Esophagus muscularis mucosa (tissue), 4 donors: Measurements from ENCODE around the gene GOPC. TPM values are rescaled to one million over a fixed set of nuclear protein-coding genes. Genes with fewer than 3 reads are reported as not detected.
"Not testable (repeated sequence)": the region's sequence is repeated elsewhere in the genome, so short reads cannot be mapped to it uniquely, and the experiment has no call there.

ENCODE experiments used
- DNase-seq: peaks from one replicate; pipeline ENCODE4 v3.0.0-alpha.2; 2017; ENCODE audit errors: extremely low spot score
- H3K27ac ChIP-seq, 4 donors: fragments of 200-600 bp; sonication (generic); replicated peaks in 1 of 4; 1 replicate in 3 of 4; 2 replicates in 1 of 4; pipeline ENCODE4 v1.5.1; 2016 to 2019; ENCODE audit warnings: mild to moderate bottlenecking in 1 of 4
- H3K27me3 ChIP-seq, 4 donors: fragments of 200-600 bp; sonication (generic); one replicate each; pipeline versions ENCODE4 v1.5.1 to v1.6.0; 2016 to 2019
- H3K36me3 ChIP-seq, 4 donors: fragments of 200-600 bp; sonication (generic); one replicate each; pipeline ENCODE4 v1.5.1; 2016 to 2019
- H3K4me1 ChIP-seq, 4 donors: fragments of 200-600 bp; sonication (generic); one replicate each; pipeline ENCODE4 v1.5.1; 2016 to 2019
- H3K4me3 ChIP-seq, 4 donors: fragments of 200-600 bp; sonication (generic); 1 replicate in 2 of 4; 2 replicates in 2 of 4; pipeline ENCODE4 v1.5.1; 2016 to 2019; ENCODE audit warnings: mild to moderate bottlenecking in 4 of 4, moderate library complexity in 1 of 4
- H3K9me3 ChIP-seq, 4 donors: fragments of 200-600 bp; sonication (generic); 1 replicate in 3 of 4; 2 replicates in 1 of 4; pipeline ENCODE4 v1.5.1; 2016 to 2019
- CTCF ChIP-seq, 3 experiments: fragments of 200-600 bp in 2 of 3; fragments of 450-650 bp in 1 of 3; sonication (generic) in 2 of 3; IDR thresholded peaks; one replicate each; pipeline ENCODE4 v1.5.1; 2017 to 2019; ENCODE audit warnings: antibody characterized with exemption in 3 of 3, mild to moderate bottlenecking in 2 of 3, moderate library complexity in 1 of 3
- EP300 ChIP-seq: sonication (generic); formaldehyde crosslinking; IDR thresholded peaks from one replicate; pipeline ENCODE4 v1.6.1; 2017; ENCODE audit warnings: antibody characterized with exemption
- POLR2A ChIP-seq: fragments of 450-650 bp; IDR thresholded peaks from one replicate; pipeline ENCODE4 v1.6.1; 2017; ENCODE audit warnings: antibody characterized with exemption, moderate library complexity, mild to moderate bottlenecking, low read depth
- POLR2AphosphoS5 ChIP-seq, 2 donors: sonication (generic); formaldehyde crosslinking; IDR thresholded peaks; one replicate each; pipeline ENCODE4 v1.6.1; 2017; ENCODE audit warnings: antibody characterized with exemption in 2 of 2
- WGBS: methylation state at CpG from one replicate; pipeline ENCODE4 v1.1.5; 2018; 5-methylcytosine and 5-hydroxymethylcytosine counted together
- intact Hi-C: fragments of 100-400 bp; cut with DNase I; formaldehyde crosslinking; loops from one replicate; pipeline ENCODE4 v1.15.1; 2023
- total RNA-seq, 4 donors: library from RNA; depleted of rRNA; stranded (reverse); fragments of >200 nt; gene quantifications; one replicate each; pipeline versions ENCODE4 v1.1.0 to v1.2.1, GENCODE V29; 2016

The GOPC gene
- total RNA-seq, result 10 to 100 TPM; 18.8 to 25.7 (median 22.8) TPM

- peak; percentile 34 for TF ChIP-seq POLR2A
- peak; percentile 93 to 94 for TF ChIP-seq POLR2AphosphoS5 (IDR thresholded peaks at IDR 0.05)
- TF ChIP-seq EP300, result no peak
Observed at GRCh38 chr6:117602151-117602898, at the start of gene GOPC. TSS of gene GOPC (minus strand) at chr6:117602511. CDS start at chr6:117602288, 223 bp downstream.

GRCh38 chr6:117651984-117652383 is 49.7 kb upstream of the GOPC start:
- H3K9me3 ChIP-seq, result peaks cover 0 to 17% (median 0%) of the 10 kb centered on the region in 4 donors
- intact Hi-C loops, H3K4me3 ChIP-seq, H3K36me3 ChIP-seq, H3K27ac ChIP-seq, H3K27me3 ChIP-seq, H3K4me1 ChIP-seq, DNase-seq: not testable (repeated sequence)
- WGBS, result 78% methylated on average over 3 of the region's 3 CpGs

More at GRCh38 chr6:117602151-117602898, at the start of gene GOPC:
- no peaks in the 10 kb centered on the region for H3K9me3 ChIP-seq
- intact Hi-C loops, result loop anchor here (5.0 kb wide), 2 partner anchors 50 to 75 kb away; partner anchors contain the start of gene NUS1
- H3K36me3 ChIP-seq, result peaks cover 0 to 6% (median 0%) of the 10 kb centered on the region in 4 donors
- H3K4me1 ChIP-seq, result peaks cover 21 to 39% (median 29%) of the 10 kb centered on the region in 4 donors
- H3K4me3 ChIP-seq, result peak within 1 kb of the TSS; percentile 76 to 97 (median 82)
- peak within 1 kb of the TSS; percentile 86 to 93 (median 90) for H3K27ac ChIP-seq
- 0% methylated on average over 41 of the region's 60 CpGs for WGBS
- H3K27me3 ChIP-seq, result no peaks in the 10 kb centered on the region
- DNase-seq, result peak; percentile 98

GRCh38 chr6:117642976-117643375 is 40.7 kb upstream of the GOPC start:
- Histone ChIP-seq H3K27me3 (no peaks in the 10 kb centered on the region), H3K4me3 (no peak overlapping the region), H3K27ac (no peak overlapping the region), H3K9me3 (no peaks in the 10 kb centered on the region), H3K4me1 (no peaks in the 10 kb centered on the region), H3K36me3 (no peaks in the 10 kb centered on the region)
- no peak for TF ChIP-seq POLR2A
- TF ChIP-seq POLR2AphosphoS5 (IDR thresholded peaks at IDR 0.05), result no peak
- no peak for TF ChIP-seq EP300
- no peak for TF ChIP-seq CTCF (IDR thresholded peaks at IDR 0.05)
- intact Hi-C loops, result no loop called here
- WGBS, result 94% methylated on average over 2 of the region's 2 CpGs
- DNase-seq, result no peak

- Histone ChIP-seq H3K36me3 (no peaks in the 10 kb centered on the region), H3K4me3 (no peak overlapping the region), H3K9me3 (no peaks in the 10 kb centered on the region), H3K4me1 (no peaks in the 10 kb centered on the region), H3K27me3 (no peaks in the 10 kb centered on the region), H3K27ac (no peak overlapping the region)
- TF ChIP-seq POLR2AphosphoS5 (IDR thresholded peaks at IDR 0.05) (no peak), POLR2A (no peak), EP300 (no peak), CTCF (IDR thresholded peaks at IDR 0.05) (no peak)
- DNase-seq, result no peak
- 70% methylated on average over 1 of the region's 1 CpG for WGBS
- intact Hi-C loops, result no loop called here
Observed at GRCh38 chr6:117637770-117638169, 35.5 kb upstream of the GOPC start.

- Histone ChIP-seq H3K4me3 (no peak overlapping the region), H3K9me3 (peaks cover 0 to 7% (median 0%) of the 10 kb centered on the region in 4 donors), H3K36me3 (no peaks in the 10 kb centered on the region), H3K27me3 (no peaks in the 10 kb centered on the region), H3K27ac (no peak overlapping the region), H3K4me1 (no peaks in the 10 kb centered on the region)
- 69% methylated on average over 1 of the region's 1 CpG for WGBS
- TF ChIP-seq POLR2A (no peak), POLR2AphosphoS5 (IDR thresholded peaks at IDR 0.05) (no peak), CTCF (IDR thresholded peaks at IDR 0.05) (no peak), EP300 (no peak)
- DNase-seq, result no peak
- intact Hi-C loops, result no loop called here
Observed at GRCh38 chr6:117629119-117629660, 26.9 kb upstream of the GOPC start.
